ENCODE measurements around the gene SEC14L3.

The SEC14L3 gene

GRCh38 chr22:30429887-30430286, 41.9 kb downstream of the SEC14L3 start:
- no peak overlapping the region for H3K4me3 ChIP-seq (ENCODE audit: low read length)
- TF ChIP-seq CTCF (conservative IDR thresholded peaks at IDR 0.05; ENCODE audit: low read depth, low read length) = no peak
- DNase-seq (ENCODE audit: low read depth) = no peak

- no peak for TF ChIP-seq CTCF (conservative IDR thresholded peaks at IDR 0.05; ENCODE audit: low read depth, low read length)
- no peak overlapping the region for H3K4me3 ChIP-seq (ENCODE audit: low read length)
- DNase-seq (ENCODE audit: low read depth) = no peak
Measured at GRCh38 chr22:30427871-30428270, 43.9 kb downstream of the SEC14L3 start.

- peak; percentile 82 for TF ChIP-seq CTCF (conservative IDR thresholded peaks at IDR 0.05; ENCODE audit: low read depth, low read length)
- DNase-seq (ENCODE audit: low read depth) = peak; percentile 74
- H3K4me3 ChIP-seq (ENCODE audit: low read length) = peak overlapping the region; percentile 62
Measured at GRCh38 chr22:30426388-30427353, 45.1 kb downstream of the SEC14L3 start.

GRCh38 chr22:30425616-30426387, 46.0 kb downstream of the SEC14L3 start, which contains the start of gene MTFP1:
TSS of gene MTFP1 (plus strand) at chr22:30425768. CDS start at chr22:30425880, 112 bp downstream.
- H3K4me3 ChIP-seq (ENCODE audit: low read length) = peak within 1 kb of the TSS; percentile 62
- peak; percentile 20 for TF ChIP-seq CTCF (conservative IDR thresholded peaks at IDR 0.05; ENCODE audit: low read depth, low read length)
- DNase-seq (ENCODE audit: low read depth) = no peak

GRCh38 chr22:30425327-30425615, 46.5 kb downstream of the SEC14L3 start:
- peak overlapping the region; percentile 62 for H3K4me3 ChIP-seq (ENCODE audit: low read length)
- no peak for DNase-seq (ENCODE audit: low read depth)
- no peak for TF ChIP-seq CTCF (conservative IDR thresholded peaks at IDR 0.05; ENCODE audit: low read depth, low read length)

- H3K4me3 ChIP-seq (ENCODE audit: low read length) = peak overlapping the region; percentile 62
- DNase-seq (ENCODE audit: low read depth) = peak; percentile 71
- peak; percentile 39 for TF ChIP-seq CTCF (conservative IDR thresholded peaks at IDR 0.05; ENCODE audit: low read depth, low read length)
Measured at GRCh38 chr22:30424534-30425326, 47.1 kb downstream of the SEC14L3 start.

Measured in retinal pigment epithelial cell (primary cell).